WERI-Rb-1 (cell line): Measurements from ENCODE around the gene MT1X.

Source experiments
- DNase-seq: peaks from one replicate; pipeline ENCODE4 v3.0.0-alpha.2; 2020
- H3K27ac ChIP-seq: fragments of 250-450 bp; sonication (Bioruptor Pico); 2 replicates; pipeline ENCODE4 v1.5.1; 2020; ENCODE audit warnings: mild to moderate bottlenecking, moderate library complexity
- H3K27me3 ChIP-seq: fragments of 250-450 bp; sonication (Bioruptor Pico); 2 replicates; pipeline ENCODE4 v1.5.1; 2021; ENCODE audit warnings: mild to moderate bottlenecking, low read depth, moderate library complexity; ENCODE audit not compliant: insufficient read depth, severe bottlenecking
- H3K36me3 ChIP-seq: fragments of 250-450 bp; sonication (Bioruptor Pico); 2 replicates; pipeline ENCODE4 v1.5.1; 2020; ENCODE audit warnings: mild to moderate bottlenecking, moderate library complexity
- H3K4me3 ChIP-seq: 2 replicates; pipeline ENCODE4 v1.5.1; 2011; ENCODE audit warnings: low read depth, mild to moderate bottlenecking, control low read depth, low read length
- H3K9me3 ChIP-seq: fragments of 250-450 bp; sonication (Bioruptor Pico); 2 replicates; pipeline ENCODE4 v1.5.1; 2021; ENCODE audit warnings: mild to moderate bottlenecking, moderate library complexity; ENCODE audit not compliant: severe bottlenecking
- TF ChIP-seq, protein P1 (sequence below): IDR thresholded peaks from 2 replicates; pipeline ENCODE4 v1.5.1; 2011; ENCODE audit warnings: low read depth, mild to moderate bottlenecking, control low read depth, inconsistent platforms, low read length

The MT1X gene

DNA sequence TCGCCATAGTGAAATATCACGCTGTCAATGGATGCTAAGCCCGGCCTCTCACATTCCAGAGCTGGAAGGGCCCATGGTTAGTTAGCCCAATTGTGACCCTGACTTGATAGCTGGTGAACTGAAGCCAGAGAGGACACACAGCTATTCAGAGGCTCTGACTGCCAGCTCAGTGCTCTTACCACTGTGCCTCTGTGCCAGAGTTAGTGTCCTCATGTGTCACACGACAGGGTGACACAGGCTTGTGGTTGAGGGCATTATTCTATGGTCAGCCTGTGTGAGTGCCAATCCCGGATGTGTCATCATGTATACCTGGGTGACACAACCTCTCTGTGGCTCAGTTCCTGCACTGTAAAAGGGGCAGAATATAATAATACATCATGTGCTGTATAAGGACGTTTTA, 2.5 kb upstream of the MT1X start:
- TF ChIP-seq, protein P1, sequence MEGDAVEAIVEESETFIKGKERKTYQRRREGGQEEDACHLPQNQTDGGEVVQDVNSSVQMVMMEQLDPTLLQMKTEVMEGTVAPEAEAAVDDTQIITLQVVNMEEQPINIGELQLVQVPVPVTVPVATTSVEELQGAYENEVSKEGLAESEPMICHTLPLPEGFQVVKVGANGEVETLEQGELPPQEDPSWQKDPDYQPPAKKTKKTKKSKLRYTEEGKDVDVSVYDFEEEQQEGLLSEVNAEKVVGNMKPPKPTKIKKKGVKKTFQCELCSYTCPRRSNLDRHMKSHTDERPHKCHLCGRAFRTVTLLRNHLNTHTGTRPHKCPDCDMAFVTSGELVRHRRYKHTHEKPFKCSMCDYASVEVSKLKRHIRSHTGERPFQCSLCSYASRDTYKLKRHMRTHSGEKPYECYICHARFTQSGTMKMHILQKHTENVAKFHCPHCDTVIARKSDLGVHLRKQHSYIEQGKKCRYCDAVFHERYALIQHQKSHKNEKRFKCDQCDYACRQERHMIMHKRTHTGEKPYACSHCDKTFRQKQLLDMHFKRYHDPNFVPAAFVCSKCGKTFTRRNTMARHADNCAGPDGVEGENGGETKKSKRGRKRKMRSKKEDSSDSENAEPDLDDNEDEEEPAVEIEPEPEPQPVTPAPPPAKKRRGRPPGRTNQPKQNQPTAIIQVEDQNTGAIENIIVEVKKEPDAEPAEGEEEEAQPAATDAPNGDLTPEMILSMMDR = no peak

DNA sequence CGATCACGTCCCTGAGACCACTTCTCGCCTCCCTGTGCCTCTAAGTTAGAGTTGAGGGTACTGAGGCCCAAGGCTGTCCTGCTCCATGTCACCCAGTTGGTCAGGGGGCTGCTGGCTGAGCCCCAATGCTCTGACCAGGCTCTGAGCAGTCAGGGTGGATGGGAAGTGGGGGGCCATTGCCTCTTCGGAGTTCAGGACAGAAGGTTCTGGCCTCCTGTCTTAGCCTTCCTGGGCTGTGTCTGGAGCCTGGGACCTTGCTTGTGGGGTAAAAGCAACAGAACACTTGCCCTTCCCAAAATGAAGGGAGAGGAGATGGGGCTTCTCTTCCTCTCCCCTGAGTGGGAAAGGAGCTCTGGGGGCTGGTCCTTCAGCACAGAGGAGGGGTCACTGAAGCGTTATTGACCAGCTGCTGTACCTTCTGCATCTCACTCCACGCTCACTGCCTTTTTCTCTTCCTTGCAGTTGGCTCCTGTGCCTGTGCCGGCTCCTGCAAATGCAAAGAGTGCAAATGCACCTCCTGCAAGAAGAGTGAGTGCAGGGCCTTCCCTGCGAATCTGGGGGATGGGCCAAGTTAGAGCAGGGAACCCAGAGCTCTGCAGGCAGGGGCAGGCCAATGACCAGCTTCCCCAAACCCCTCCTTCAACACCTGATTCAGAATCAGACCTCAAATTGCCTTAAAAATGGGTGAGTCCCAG, 580 bp downstream of the MT1X start:
- Histone ChIP-seq H3K4me3 (peak overlapping the region; percentile 78), H3K27ac (peak overlapping the region; percentile 86), H3K27me3 (no peaks in the 10 kb centered on the region), H3K9me3 (no peaks in the 10 kb centered on the region), H3K36me3 (no peaks in the 10 kb centered on the region)
- no peak for DNase-seq
- TF ChIP-seq, protein P1 = no peak

More for the DNA sequence above, 2.5 kb upstream of the MT1X start:
- peak overlapping the region; percentile 72 for H3K27ac ChIP-seq
- H3K36me3 ChIP-seq = no peaks in the 10 kb centered on the region
- no peaks in the 10 kb centered on the region for H3K27me3 ChIP-seq
- no peak overlapping the region for H3K4me3 ChIP-seq
- DNase-seq = no peak
- no peaks in the 10 kb centered on the region for H3K9me3 ChIP-seq

DNA sequence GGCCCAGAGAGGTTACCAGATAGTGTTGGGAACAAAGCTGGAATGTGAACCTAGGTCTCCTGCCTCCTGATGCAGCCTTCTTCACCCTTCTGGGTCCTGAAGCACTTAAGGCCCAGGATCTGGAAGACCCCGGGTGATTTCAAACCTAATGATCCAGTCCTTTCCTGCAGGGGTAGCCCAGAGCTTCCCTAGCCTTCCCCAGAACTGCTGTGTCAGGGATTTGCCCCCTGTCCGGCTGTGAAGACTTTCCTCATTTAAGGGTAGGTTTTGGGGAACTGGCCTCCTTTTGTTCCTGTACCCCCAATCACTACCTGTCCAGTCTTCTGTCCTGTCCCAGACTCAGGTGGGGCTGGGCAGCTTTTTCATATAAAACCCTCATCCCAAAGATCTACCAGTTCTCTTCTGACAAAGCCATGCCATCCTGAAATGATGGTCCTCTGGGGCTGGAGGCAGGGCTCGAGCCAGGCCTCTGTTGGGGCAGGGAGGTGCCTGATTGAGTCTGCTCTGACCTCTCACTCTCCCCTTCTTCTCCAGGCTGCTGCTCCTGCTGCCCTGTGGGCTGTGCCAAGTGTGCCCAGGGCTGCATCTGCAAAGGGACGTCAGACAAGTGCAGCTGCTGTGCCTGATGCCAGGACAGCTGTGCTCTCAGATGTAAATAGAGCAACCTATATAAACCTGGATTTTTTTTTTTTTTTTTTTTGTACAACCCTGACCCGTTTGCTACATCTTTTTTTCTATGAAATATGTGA, 1.3 kb downstream of the MT1X start:
- Histone ChIP-seq H3K27ac (no peak overlapping the region), H3K9me3 (no peaks in the 10 kb centered on the region), H3K36me3 (no peaks in the 10 kb centered on the region), H3K4me3 (peak overlapping the region; percentile 78), H3K27me3 (no peaks in the 10 kb centered on the region)
- TF ChIP-seq, protein P1 = no peak
- DNase-seq = no peak

DNA sequence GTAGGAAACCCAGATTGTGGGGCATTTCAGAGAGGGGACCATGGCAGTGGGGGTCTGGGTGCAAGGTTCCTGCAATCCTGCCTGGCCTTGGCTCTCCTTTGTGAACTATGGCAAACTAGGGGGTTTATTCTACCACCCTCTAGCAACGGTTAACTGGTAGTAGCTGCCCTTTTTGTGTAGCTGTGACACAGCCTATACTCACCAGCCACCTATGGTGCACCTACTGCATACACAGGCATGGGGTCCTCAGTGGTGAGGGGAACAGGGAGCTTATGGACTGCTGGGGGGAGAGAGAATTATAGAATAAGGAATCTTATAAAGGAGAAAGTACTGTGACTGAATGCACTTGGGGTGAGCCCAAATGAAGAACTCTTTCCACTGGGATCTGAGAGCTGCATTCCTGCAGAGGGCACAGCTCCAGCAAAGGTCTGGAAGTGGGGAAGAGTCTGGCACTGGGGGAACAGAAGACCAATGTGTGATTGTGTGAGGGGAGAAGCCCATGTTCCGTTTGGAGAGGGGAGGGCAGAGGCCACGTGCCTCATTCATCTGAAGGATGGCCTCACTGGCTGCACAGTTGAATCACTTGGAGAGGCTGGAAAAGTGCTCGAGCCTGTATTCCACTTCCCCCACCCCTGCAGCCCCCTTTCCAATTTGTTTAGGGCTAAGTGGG, 2.1 kb downstream of the MT1X start:
- DNase-seq = no peak
- H3K9me3 ChIP-seq = no peaks in the 10 kb centered on the region
- H3K36me3 ChIP-seq = no peaks in the 10 kb centered on the region
- TF ChIP-seq, protein P1 = no peak
- H3K27me3 ChIP-seq = no peaks in the 10 kb centered on the region
- no peak overlapping the region for H3K27ac ChIP-seq
- no peak overlapping the region for H3K4me3 ChIP-seq

DNA sequence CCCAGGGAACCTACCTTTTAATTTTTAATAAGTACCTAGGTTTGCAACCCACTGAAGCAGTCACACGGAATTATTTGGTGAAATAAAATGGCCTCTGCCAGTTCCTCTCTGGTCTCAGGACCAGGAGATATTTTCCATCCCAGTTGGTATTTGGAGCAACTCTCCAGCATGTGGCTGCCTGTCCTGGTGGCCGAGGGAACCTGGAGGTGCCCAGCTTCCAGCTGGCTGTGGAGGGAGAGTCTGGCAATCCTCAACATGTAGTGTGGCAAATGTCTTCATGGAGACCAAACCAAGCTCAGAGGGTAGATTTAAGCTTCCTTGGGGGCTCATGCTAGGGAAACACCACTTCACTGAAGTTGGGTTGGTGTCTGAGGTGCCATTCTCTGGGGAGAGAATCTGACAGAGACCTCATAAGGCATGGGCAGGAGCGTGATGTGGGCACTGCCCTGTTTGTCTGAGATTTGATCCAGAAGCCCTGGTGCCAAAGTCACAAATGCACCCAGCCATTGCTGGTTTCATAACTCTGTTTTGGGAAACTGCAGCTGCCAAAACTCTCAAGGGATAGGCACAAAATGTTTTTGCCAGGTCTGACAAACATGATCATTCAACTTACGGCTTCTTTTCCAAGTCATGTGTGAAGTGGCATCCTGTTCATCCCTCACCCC, 2.8 kb downstream of the MT1X start:
- H3K27ac ChIP-seq = no peak overlapping the region

More for the DNA sequence above, 2.8 kb downstream of the MT1X start:
- H3K36me3 ChIP-seq = no peaks in the 10 kb centered on the region
- no peak for DNase-seq
- H3K9me3 ChIP-seq = no peaks in the 10 kb centered on the region
- no peaks in the 10 kb centered on the region for H3K27me3 ChIP-seq
- TF ChIP-seq, protein P1 = no peak
- H3K4me3 ChIP-seq = no peak overlapping the region
